ENCODE measurements around the gene KRTAP10-3.
"Not testable (repeated sequence)": the region's sequence is repeated elsewhere in the genome, so short reads cannot be mapped to it uniquely, and the experiment has no call there.

KRTAP10-3 gene

GRCh38 chr21:44593598-44594405 lies 35.2 kb upstream of the KRTAP10-3 start:
- Mint-ChIP-seq H3K27ac (no peak overlapping the region), H3K9me3 (no peaks in the 10 kb centered on the region), H3K4me1 (ENCODE audit: low read depth) (no peaks in the 10 kb centered on the region), H3K27me3 (peaks cover 4% of the 10 kb centered on the region), H3K36me3 (ENCODE audit: low read depth) (no peaks in the 10 kb centered on the region), H3K4me3 (no peak overlapping the region)
- no peak for DNase-seq

DNA sequence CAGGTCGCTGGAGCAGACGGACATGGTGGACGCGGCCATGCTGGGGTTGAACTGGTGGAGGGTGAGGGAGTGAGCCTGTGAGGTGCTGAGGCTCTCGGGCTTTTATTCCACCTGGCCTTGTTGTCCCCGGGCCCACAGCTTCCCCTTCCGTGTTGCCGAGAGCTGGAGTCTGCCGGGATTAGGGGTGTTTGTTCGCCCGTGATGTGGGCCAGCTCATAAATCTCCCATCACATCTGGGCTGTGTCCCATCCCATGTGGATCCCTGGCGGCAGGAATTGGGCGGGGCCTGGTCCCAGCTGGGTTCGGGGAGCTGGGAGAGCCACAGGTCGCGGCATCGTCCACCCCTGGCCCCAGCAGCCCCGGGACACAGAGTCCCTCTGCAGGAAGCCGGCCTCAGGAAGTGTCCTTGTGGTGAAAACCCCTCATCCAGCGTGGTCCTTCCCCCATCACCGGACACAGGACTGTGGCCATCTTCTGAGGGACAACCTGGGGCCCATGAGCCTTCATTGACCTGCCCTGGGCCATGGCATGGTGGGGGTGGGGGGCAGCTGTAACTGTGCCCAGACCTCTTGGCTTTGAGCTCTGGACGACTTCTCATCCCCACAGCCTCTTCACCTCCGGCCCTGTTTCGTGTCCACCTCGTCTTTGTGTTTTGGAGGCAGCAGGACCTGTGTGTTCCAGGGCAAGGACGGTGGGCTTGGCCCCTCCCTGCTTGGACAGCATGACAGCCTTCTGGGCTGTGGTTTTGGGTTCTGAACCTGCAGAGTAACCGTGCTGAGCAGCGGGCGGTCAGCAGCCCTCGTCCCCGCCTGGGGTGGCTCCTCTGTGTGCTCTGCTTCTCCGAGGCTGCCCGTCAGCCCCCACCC lies 34.1 kb upstream of the KRTAP10-3 start, which contains the start of gene KRTAP10-6:
Gene KRTAP10-6, minus strand, starts transcription at position 60 of the 866 bp plus-strand sequence. Its CDS starts 21 bp downstream, at position 39.
- no peaks in the 10 kb centered on the region for H3K36me3 Mint-ChIP-seq (ENCODE audit: low read depth)
- H3K9me3 Mint-ChIP-seq = no peaks in the 10 kb centered on the region
- H3K4me3 Mint-ChIP-seq = no peak within 1 kb of the TSS
- no peaks in the 10 kb centered on the region for H3K4me1 Mint-ChIP-seq (ENCODE audit: low read depth)
- peak; percentile 14 for DNase-seq
- no peak within 1 kb of the TSS for H3K27ac Mint-ChIP-seq
- H3K27me3 Mint-ChIP-seq = peaks cover 4% of the 10 kb centered on the region

DNA sequence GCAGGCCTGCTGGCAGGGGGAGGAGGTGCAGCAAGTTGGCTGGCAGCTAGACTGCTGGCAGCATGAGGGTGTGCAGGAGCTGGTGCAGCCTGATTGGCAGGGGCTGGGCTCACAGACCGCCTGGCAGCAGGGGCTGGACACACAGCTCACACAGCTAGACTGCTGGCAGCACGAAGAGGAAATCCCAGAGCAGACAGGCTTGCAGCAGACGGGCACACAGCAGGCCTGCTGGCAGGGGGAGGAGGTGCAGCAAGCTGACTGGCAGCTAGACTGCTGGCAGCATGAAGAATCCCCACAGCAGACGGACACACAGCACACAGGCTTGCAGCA lies 33.2 kb upstream of the KRTAP10-3 start:
- not testable (repeated sequence) for H3K36me3 Mint-ChIP-seq (ENCODE audit: low read depth); H3K4me3 Mint-ChIP-seq; H3K9me3 Mint-ChIP-seq; H3K4me1 Mint-ChIP-seq (ENCODE audit: low read depth); H3K27me3 Mint-ChIP-seq; H3K27ac Mint-ChIP-seq
- peak; percentile 23 for DNase-seq

DNA sequence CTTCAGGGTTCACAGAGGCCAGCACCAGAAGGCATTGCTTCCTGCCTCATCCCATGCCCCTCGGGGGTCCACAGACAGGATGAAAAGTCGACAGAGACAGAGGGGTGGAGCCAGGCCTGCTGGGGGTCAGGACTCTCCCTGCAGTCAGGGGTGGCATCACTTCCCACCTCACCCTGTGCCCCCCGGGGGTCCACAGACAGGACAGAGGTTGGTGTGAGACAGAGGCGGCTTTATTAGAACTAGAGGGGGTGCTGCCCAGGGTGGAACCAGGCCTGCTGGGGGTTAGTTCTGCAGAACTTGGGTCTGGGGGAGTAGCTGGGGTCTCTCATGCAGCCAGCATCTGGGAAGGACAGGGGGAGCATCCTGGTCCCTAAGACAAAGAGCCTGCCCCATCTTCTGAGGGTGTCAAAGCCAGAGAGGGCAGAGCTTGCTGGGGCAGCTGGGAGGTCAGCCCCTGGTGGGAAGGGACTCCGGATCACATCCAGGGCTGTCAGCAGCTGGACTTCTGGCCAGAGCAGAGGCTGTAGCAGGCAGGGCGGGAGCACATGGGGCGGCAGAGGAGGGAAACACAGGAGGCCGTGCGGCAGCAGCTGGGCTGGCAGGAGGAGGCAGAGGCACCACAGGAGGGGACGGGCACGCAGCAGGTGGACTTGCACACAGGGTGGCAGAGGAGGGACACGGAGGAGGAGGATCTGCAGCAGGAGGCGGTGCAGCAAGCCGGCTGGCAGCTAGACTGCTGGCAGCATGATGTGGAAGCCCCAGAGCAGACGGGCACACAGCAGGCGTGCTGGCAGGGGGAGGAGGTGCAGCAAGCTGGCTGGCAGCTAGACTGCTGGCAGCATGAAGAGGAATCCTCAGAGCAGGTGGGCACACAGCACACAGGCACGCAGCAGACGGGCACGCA lies 32.6 kb upstream of the KRTAP10-3 start:
- not testable (repeated sequence) for H3K9me3 Mint-ChIP-seq; H3K4me3 Mint-ChIP-seq; H3K4me1 Mint-ChIP-seq (ENCODE audit: low read depth); H3K36me3 Mint-ChIP-seq (ENCODE audit: low read depth); H3K27ac Mint-ChIP-seq; DNase-seq
- peaks cover 10% of the 10 kb centered on the region for H3K27me3 Mint-ChIP-seq

DNA sequence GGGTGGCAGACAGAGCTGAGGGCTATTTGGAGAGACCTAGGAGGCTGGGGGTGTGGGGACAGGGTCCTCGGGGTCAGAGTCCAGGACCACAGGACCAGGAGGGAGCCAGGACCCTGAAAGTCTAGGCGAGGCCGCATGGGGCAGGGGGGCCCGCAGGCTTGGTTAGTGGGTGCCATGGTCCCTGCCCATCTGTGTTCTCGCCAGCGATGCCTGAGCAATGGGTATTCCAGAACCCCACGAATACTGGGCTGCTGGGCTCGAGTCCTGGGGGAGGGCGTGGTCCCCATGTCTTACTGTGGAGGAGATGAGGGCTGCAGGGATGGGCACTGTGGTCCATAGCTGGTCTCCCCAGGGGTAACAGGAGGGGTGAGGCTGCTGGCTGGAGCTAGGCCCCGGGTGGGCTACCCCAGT lies 31.7 kb upstream of the KRTAP10-3 start:
- Mint-ChIP-seq H3K27me3 (peaks cover 14% of the 10 kb centered on the region), H3K4me1 (ENCODE audit: low read depth) (no peaks in the 10 kb centered on the region), H3K9me3 (no peaks in the 10 kb centered on the region), H3K27ac (no peak overlapping the region), H3K36me3 (ENCODE audit: low read depth) (no peaks in the 10 kb centered on the region), H3K4me3 (no peak overlapping the region)
- no peak for DNase-seq

DNA sequence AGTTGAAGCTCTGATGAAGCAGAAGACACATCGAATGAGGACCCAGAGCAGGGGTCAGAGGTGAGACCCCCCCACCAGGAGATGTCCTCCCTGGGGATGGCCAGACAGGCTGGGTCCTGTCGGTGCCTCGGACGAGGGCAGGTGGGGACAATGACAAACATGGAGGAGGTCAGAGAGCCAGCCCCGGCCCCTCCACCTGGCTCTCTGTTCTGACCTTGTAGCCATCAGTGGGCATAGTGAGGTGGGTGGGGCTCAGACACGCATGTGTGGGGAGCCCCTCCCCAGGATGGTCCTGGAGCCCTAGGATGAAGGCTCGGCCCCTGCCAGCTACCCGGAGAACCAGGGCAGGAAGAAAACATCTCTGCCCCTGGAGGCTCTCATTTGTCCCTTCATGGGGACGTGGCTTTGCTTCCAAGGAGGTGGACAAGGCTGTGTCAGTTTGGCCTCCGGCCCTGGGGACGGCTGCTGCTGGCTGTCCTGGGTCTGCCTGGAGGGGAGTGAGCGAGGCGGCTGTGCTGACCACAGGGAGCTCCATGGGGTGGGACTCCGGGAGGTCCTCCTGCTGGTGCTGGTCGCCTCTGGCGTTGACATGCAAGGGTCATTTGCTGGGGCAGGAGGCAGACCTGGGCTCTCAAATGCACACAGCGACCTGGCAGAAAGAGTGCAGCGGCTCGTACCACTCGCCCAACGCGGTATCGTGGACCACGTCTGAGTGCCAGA lies 31.2 kb upstream of the KRTAP10-3 start:
- peaks cover 17% of the 10 kb centered on the region for H3K27me3 Mint-ChIP-seq
- no peaks in the 10 kb centered on the region for H3K4me1 Mint-ChIP-seq (ENCODE audit: low read depth)
- no peaks in the 10 kb centered on the region for H3K36me3 Mint-ChIP-seq (ENCODE audit: low read depth)
- DNase-seq = no peak
- H3K9me3 Mint-ChIP-seq = no peaks in the 10 kb centered on the region
- H3K27ac Mint-ChIP-seq = no peak overlapping the region
- H3K4me3 Mint-ChIP-seq = no peak overlapping the region

GRCh38 chr21:44589094-44589493 lies 30.5 kb upstream of the KRTAP10-3 start:
- Mint-ChIP-seq H3K4me1 (ENCODE audit: low read depth) (peaks cover 2% of the 10 kb centered on the region), H3K27me3 (peaks cover 17% of the 10 kb centered on the region), H3K4me3 (no peak overlapping the region), H3K36me3 (ENCODE audit: low read depth) (no peaks in the 10 kb centered on the region), H3K27ac (no peak overlapping the region), H3K9me3 (no peaks in the 10 kb centered on the region)
- DNase-seq = no peak

- Mint-ChIP-seq H3K4me1 (ENCODE audit: low read depth) (peaks cover 10% of the 10 kb centered on the region), H3K9me3 (peaks cover 10% of the 10 kb centered on the region), H3K27me3 (peaks cover 17% of the 10 kb centered on the region), H3K27ac (no peak overlapping the region), H3K4me3 (no peak overlapping the region), H3K36me3 (ENCODE audit: low read depth) (no peaks in the 10 kb centered on the region)
- DNase-seq = peak; percentile 13
Measured at GRCh38 chr21:44585892-44586291, 27.3 kb upstream of the KRTAP10-3 start.

DNA sequence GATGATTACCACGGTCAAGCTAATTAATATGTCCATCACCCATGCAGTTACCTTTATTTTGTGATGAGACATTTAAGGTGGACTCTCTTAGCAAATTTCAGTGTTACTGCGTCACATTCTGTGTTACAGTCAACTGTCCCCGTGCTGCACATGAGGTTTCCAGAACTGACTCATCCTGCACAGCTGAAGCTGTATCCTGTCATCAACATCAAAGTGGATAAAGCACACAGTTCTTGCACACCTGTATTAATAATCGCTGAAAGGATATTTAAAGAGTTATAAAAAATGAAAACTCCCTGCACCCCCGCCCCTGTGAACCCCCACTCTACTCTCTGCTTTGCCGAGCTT lies 25.2 kb upstream of the KRTAP10-3 start:
- no peak overlapping the region for H3K4me3 Mint-ChIP-seq
- peaks cover 10% of the 10 kb centered on the region for H3K9me3 Mint-ChIP-seq
- H3K4me1 Mint-ChIP-seq (ENCODE audit: low read depth) = peaks cover 13% of the 10 kb centered on the region
- no peaks in the 10 kb centered on the region for H3K36me3 Mint-ChIP-seq (ENCODE audit: low read depth)
- peak; percentile 32 for DNase-seq
- H3K27ac Mint-ChIP-seq = no peak overlapping the region
- peaks cover 16% of the 10 kb centered on the region for H3K27me3 Mint-ChIP-seq

DNA sequence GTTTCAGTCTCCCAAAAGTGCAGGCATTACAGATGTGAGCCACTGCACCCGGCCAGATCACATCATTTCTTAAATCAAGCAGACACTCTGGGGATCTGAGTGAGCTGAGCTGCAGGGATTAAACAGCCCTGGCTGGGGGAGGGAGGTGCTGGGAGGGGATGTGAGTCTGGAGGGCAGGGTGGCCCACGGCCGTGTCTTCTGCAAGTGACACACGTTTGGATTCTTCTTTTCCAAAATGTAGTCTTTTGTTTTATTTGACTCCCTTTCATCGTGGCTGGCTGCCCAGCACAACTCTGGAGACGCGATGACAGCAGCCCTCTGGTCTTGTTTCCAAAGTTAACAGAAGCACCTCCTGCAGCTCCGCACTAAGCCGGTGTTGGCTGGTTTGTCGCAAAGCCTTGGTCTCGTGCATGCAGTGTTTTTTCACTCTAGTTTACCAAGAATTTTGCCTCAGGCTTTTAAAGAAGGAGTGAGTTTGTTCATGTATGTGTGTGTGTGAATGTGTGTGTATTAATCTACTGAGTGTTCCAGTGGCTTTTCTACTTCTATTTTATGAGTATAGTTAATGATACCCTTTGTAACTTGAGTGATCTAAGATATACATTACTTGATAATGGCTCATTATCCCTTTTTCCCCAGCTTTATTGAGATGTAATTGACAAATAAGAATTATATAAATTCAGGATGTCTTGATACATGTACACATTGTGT lies 24.6 kb upstream of the KRTAP10-3 start:
- Mint-ChIP-seq H3K36me3 (ENCODE audit: low read depth) (no peaks in the 10 kb centered on the region), H3K4me1 (ENCODE audit: low read depth) (peaks cover 13% of the 10 kb centered on the region), H3K9me3 (peaks cover 10% of the 10 kb centered on the region), H3K27me3 (peaks cover 16% of the 10 kb centered on the region), H3K27ac (no peak overlapping the region), H3K4me3 (no peak overlapping the region)
- DNase-seq = no peak

DNA sequence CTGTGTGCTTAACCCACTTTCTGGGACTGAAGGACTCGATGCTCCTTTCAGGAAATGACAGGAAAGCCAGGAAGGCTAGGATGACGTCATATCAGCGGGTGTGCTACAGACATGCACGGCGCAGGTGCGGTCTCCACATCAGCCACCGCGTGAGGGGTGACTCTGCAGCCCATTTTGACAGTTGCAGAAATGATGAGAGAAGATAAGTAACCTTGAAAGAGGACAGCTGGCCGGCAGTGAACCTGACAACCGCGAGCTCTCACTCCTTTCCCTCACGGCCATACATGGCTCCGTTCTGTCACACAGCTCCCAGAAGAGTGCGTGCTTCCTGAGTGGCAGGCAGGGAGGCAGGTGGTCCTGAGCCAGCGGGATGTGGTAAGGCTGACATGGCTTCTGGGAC lies 23.5 kb upstream of the KRTAP10-3 start:
- Mint-ChIP-seq H3K4me1 (ENCODE audit: low read depth) (peaks cover 13% of the 10 kb centered on the region), H3K36me3 (ENCODE audit: low read depth) (no peaks in the 10 kb centered on the region), H3K27me3 (peaks cover 16% of the 10 kb centered on the region), H3K4me3 (no peak overlapping the region), H3K9me3 (peaks cover 16% of the 10 kb centered on the region), H3K27ac (no peak overlapping the region)
- DNase-seq = no peak

DNA sequence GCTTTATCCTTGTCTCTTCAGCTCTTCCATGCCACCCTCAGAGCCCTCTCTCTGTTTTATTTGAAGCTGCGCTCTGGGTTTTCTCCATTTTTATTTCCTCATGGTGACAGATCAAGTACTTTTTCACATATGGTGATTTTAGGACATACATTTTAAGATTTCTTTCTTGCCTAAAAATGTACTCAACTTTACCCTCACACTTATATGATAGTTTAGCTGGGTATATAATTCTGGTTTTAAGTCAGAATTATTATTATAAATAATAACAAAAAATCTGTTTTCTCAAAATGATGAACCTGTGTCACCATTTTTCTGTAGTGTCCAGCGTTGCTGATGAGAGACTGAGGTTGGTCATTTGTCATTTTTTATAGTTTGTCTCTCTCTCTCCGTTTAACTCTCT lies 22.6 kb upstream of the KRTAP10-3 start:
- Mint-ChIP-seq H3K4me3 (no peak overlapping the region), H3K4me1 (ENCODE audit: low read depth) (peaks cover 13% of the 10 kb centered on the region), H3K27me3 (peaks cover 10% of the 10 kb centered on the region), H3K36me3 (ENCODE audit: low read depth) (no peaks in the 10 kb centered on the region), H3K27ac (no peak overlapping the region), H3K9me3 (peaks cover 22% of the 10 kb centered on the region)
- no peak for DNase-seq

DNA sequence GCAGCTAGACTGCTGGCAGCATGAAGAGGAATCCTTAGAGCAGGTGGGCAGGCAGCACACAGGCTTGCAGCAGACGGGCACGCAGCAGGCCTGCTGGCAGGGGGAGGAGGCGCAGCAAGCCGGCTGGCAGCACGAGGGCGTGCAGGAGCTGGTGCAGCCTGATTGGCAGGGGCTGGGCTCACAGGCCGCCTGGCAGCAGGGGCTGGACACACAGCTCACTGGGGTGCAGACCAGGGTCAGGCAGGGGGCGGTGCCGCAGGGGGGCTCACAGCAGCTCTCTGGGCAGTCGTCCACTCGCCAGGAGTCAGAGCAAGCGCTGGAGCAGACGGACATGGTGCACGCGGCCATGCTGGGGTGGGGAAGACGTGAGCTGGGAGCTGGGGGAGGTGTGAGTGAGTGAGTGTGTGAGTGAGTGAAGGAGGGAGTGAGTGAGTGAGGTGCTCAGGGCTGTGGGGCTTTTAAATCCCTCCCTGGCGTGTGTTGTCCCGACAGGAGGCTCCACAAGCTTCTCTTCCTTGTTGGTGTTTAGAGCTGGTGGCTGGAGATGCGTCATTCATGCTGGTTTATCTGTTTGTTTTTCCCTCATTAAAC lies 21.7 kb upstream of the KRTAP10-3 start, which contains the start of gene KRTAP10-5:
Gene KRTAP10-5, minus strand, starts transcription at position 374 of the 591 bp plus-strand sequence. Its CDS starts 26 bp downstream, at position 348.
- not testable (repeated sequence) for H3K27me3 Mint-ChIP-seq; H3K27ac Mint-ChIP-seq; H3K36me3 Mint-ChIP-seq (ENCODE audit: low read depth); H3K4me3 Mint-ChIP-seq
- Mint-ChIP-seq H3K4me1 (ENCODE audit: low read depth) (peaks cover 13% of the 10 kb centered on the region), H3K9me3 (peaks cover 22% of the 10 kb centered on the region)
- DNase-seq = peak; percentile 29
